NK-92 (cell line): ENCODE results near the gene SLC16A12.
"Not testable (repeated sequence)": the region's sequence is repeated elsewhere in the genome, so short reads cannot be mapped to it uniquely, and the experiment has no call there.

Experiments
- DNase-seq: peaks from one replicate; lab custom pipeline; 2025; ENCODE audit not compliant: unreplicated experiment; lab: John Stamatoyannopoulos, UW

Gene SLC16A12

GRCh38 chr10:89393898-89394297 is 141.5 kb downstream of the SLC16A12 start:
- DNase-seq = no peak

GRCh38 chr10:89392974-89393373 is 142.4 kb downstream of the SLC16A12 start:
- DNase-seq = no peak

GRCh38 chr10:89391907-89392756 is 143.3 kb downstream of the SLC16A12 start, which contains the start of gene IFIT1:
IFIT1 (plus strand) TSS chr10:89392623; CDS start chr10:89392713, 90 bp downstream.
- no peak for DNase-seq

- not testable (repeated sequence) for DNase-seq
These were observed 144.2 kb downstream of the SLC16A12 start for GRCh38 chr10:89391226-89391576.

GRCh38 chr10:89390476-89391225 is 144.7 kb downstream of the SLC16A12 start:
- no peak for DNase-seq

- no peak for DNase-seq
These were observed 146.1 kb downstream of the SLC16A12 start for GRCh38 chr10:89389254-89389653.

- DNase-seq = no peak
These were observed 146.6 kb downstream of the SLC16A12 start for GRCh38 chr10:89388806-89389205.

GRCh38 chr10:89384474-89385340 is 150.7 kb downstream of the SLC16A12 start:
- no peak for DNase-seq

- no peak for DNase-seq
These were observed 152.6 kb downstream of the SLC16A12 start for GRCh38 chr10:89382757-89383156.
